ENCODE data around the gene GRIK1.

- TF ChIP-seq CTCF (IDR thresholded peaks at IDR 0.05; ENCODE audit: poor library complexity, severe bottlenecking), result no peak
- TF ChIP-seq RAD21 (conservative IDR thresholded peaks at IDR 0.05), result no peak
- TF ChIP-seq EP300 (conservative IDR thresholded peaks at IDR 0.05; ENCODE audit: poor library complexity, severe bottlenecking), result no peak
These were observed 405.3 kb downstream of the GRIK1 start for GRCh38 chr21:29534448-29534847.
